HepG2 (cell line): ENCODE results near the gene ZNF514. TPM values are rescaled to one million over a fixed set of nuclear protein-coding genes. Genes with fewer than 3 reads are reported as not detected.

ENCODE experiments used
- BORCS8-MEF2B ChIP-seq: sonication (generic); formaldehyde crosslinking; IDR thresholded peaks from 2 replicates; pipeline ENCODE4 v1.8.0; 2022; ENCODE audit warnings: mild to moderate bottlenecking, missing genetic modification reagents
- DMAP1 ChIP-seq: IDR thresholded peaks from 2 replicates; pipeline ENCODE4 v1.6.1; 2016
- ETV5 ChIP-seq: IDR thresholded peaks from 2 replicates; pipeline ENCODE4 v1.6.1; 2018; ENCODE audit warnings: missing biosample characterization, missing genetic modification reagents, inconsistent platforms, borderline replicate concordance
- PATZ1 ChIP-seq: sonication (generic); formaldehyde crosslinking; IDR thresholded peaks from 2 replicates; pipeline ENCODE4 v1.4.0; 2020; ENCODE audit warnings: missing genetic modification reagents
- SIN3B ChIP-seq: fragments of 150-350 bp; IDR thresholded peaks from 2 replicates; pipeline ENCODE4 v1.6.1; 2014; ENCODE audit warnings: low read length
- SNAPC2 ChIP-seq: sonication (generic); formaldehyde crosslinking; IDR thresholded peaks from 2 replicates; pipeline ENCODE4 v1.8.1; 2022; ENCODE audit warnings: mild to moderate bottlenecking, missing genetic modification reagents
- SOX6 ChIP-seq, 2 experiments: fragments of 450-650 bp in 1 of 2; sonication (generic) in 1 of 2; formaldehyde crosslinking in 1 of 2; IDR thresholded peaks; 2 replicates each; pipeline versions ENCODE4 v1.4.0 to v1.6.1; 2017 to 2020; ENCODE audit warnings: antibody characterized with exemption in 1 of 2, mild to moderate bottlenecking in 1 of 2, missing genetic modification reagents in 1 of 2
- SP1 ChIP-seq, 2 experiments: fragments of 450-650 bp in 1 of 2; sonication (generic) in 1 of 2; formaldehyde crosslinking in 1 of 2; IDR thresholded peaks; 2 replicates each; pipeline versions ENCODE4 v1.4.0 to v1.6.1; 2016 to 2020; ENCODE audit warnings: missing genetic modification reagents in 1 of 2
- SRSF1 ChIP-seq: fragments of 200-400 bp; formaldehyde crosslinking; optimal IDR thresholded peaks from 2 replicates; pipeline ENCODE3; 2017; ENCODE audit warnings: mild to moderate bottlenecking, low read depth, low read length, moderate library complexity
- ZBTB4 ChIP-seq: sonication (generic); formaldehyde crosslinking; IDR thresholded peaks from 2 replicates; pipeline ENCODE4 v1.4.0; 2020; ENCODE audit warnings: missing genetic modification reagents, mild to moderate bottlenecking, borderline replicate concordance
- ZNF629 ChIP-seq: sonication (generic); formaldehyde crosslinking; conservative IDR thresholded peaks from 2 replicates; pipeline ENCODE4 v1.5.0; 2020; ENCODE audit warnings: missing genetic modification reagents
- polyA plus RNA-seq, 8 experiments: library from polyadenylated mRNA; depleted of rRNA in 3 of 8; stranded (reverse) in 7 of 8; unstranded in 1 of 8; fragments of >200 nt; fragmentation: Illumina TruSeq in 4 of 8; extraction: Trizol in 4 of 8; gene quantifications; 2 replicates each; pipeline versions ENCODE4 v1.2.1 to v1.2.3, GENCODE V29; 2011 to 2016; ENCODE audit warnings: low read depth in 4 of 8, missing spikeins in 1 of 8, mixed read lengths in 1 of 8; ENCODE audit not compliant: insufficient read depth in 1 of 8
- total RNA-seq, 5 experiments: library from RNA; depleted of rRNA; stranded (reverse); fragments of >200 nt; fragmentation: Illumina TruSeq; extraction: Trizol; gene quantifications; 2 replicates each; pipeline ENCODE4 v1.2.3, GENCODE V29; 2016; ENCODE audit warnings: low read depth in 1 of 5
- TF ChIP-seq, protein P1 (sequence below): sonication (generic); formaldehyde crosslinking; IDR thresholded peaks from 2 replicates; pipeline ENCODE4 v1.4.0; 2020; ENCODE audit warnings: mild to moderate bottlenecking, missing genetic modification reagents
- TF ChIP-seq, protein P2 (sequence below): sonication (generic); formaldehyde crosslinking; IDR thresholded peaks from 2 replicates; pipeline ENCODE4 v1.4.0; 2020; ENCODE audit warnings: mild to moderate bottlenecking, missing genetic modification reagents

The ZNF514 gene
- total and polyA plus RNA-seq, 2 of the 13 experiments (the other 11 are each of a cell fraction or from before 2014, with no cell fraction given): 15.2 to 18.7 TPM

DNA sequence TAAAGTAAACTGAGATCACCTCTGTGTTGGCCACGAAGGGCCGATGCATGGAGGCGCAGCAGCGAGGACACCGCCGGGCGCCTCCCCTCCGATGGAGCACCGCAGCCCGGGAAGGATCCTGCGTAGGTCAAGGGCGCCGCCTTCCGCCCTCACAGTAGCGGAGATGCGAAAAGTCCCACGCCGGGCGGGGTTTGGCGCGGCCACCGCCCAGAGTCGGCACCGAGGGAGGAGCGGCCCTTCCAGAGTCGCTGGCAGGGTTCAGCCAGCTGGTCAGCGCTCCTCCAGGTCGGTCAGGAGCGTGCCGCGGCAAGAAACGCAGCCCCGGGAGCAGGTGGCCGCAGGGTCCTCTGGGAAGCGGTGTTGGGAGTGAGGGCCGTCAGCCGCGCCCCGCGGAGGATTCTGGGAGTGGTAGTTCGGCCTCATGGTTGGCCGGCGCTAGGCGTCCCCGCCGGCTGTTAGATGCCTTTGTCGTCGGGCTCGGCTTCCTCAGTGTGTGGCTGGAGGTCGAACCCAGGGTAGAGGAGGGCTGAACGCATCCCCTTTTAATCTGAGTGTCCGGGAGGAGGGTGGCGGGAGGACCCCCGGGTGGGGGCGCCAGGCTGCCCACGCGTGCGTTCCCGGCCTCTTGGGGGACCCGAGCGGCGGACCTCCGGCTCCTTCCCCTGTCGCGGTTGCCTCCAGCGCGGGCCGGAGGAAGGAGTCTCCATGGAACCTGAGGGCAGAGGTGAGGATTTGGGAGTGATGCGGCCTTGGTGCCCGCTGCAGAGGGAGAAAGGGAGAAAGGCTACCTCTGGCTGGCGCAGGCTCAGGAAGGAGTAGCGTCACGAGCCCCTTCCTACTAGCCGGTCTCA is 47.7 kb upstream of the ZNF514 start, which contains the start of gene ZNF892 (continued):
- TF ChIP-seq BORCS8-MEF2B (CRISPR knock-in tag) (0 out of 2 replicates have a peak, but pooled peaks have one; percentile 44), DMAP1 (CRISPR knock-in tag) (0 out of 2 replicates have a peak, but pooled peaks have one; percentile 41), SOX6 (IDR thresholded peaks at IDR 0.05) (no peak), SOX6 (CRISPR knock-in tag; IDR thresholded peaks at IDR 0.05) (0 out of 2 replicates have a peak, but pooled peaks have one; percentile 32), SRSF1 (no peak), PATZ1 (CRISPR knock-in tag) (no peak), SP1 (IDR thresholded peaks at IDR 0.05) (no peak), SP1 (CRISPR knock-in tag; IDR thresholded peaks at IDR 0.05) (0 out of 2 replicates have a peak, but pooled peaks have one; percentile 15), ETV5 (CRISPR knock-in tag) (peak; percentile 20; the same call in 1 of the 2 replicates), ZBTB4 (CRISPR knock-in tag) (no peak), SIN3B (no peak), ZNF629 (CRISPR knock-in tag) (no peak), SNAPC2 (CRISPR knock-in tag) (no peak)
- TF ChIP-seq, protein P1, sequence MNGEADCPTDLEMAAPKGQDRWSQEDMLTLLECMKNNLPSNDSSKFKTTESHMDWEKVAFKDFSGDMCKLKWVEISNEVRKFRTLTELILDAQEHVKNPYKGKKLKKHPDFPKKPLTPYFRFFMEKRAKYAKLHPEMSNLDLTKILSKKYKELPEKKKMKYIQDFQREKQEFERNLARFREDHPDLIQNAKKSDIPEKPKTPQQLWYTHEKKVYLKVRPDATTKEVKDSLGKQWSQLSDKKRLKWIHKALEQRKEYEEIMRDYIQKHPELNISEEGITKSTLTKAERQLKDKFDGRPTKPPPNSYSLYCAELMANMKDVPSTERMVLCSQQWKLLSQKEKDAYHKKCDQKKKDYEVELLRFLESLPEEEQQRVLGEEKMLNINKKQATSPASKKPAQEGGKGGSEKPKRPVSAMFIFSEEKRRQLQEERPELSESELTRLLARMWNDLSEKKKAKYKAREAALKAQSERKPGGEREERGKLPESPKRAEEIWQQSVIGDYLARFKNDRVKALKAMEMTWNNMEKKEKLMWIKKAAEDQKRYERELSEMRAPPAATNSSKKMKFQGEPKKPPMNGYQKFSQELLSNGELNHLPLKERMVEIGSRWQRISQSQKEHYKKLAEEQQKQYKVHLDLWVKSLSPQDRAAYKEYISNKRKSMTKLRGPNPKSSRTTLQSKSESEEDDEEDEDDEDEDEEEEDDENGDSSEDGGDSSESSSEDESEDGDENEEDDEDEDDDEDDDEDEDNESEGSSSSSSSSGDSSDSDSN: peak; percentile 77
- TF ChIP-seq, protein P2, sequence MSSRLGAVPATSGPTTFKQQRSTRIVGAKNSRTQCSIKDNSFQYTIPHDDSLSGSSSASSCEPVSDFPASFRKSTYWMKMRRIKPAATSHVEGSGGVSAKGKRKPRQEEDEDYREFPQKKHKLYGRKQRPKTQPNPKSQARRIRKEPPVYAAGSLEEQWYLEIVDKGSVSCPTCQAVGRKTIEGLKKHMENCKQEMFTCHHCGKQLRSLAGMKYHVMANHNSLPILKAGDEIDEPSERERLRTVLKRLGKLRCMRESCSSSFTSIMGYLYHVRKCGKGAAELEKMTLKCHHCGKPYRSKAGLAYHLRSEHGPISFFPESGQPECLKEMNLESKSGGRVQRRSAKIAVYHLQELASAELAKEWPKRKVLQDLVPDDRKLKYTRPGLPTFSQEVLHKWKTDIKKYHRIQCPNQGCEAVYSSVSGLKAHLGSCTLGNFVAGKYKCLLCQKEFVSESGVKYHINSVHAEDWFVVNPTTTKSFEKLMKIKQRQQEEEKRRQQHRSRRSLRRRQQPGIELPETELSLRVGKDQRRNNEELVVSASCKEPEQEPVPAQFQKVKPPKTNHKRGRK (CRISPR knock-in tag): no peak
